HL-60 (cell line): ENCODE results near the gene PTBP3.
"Not testable (repeated sequence)": the region's sequence is repeated elsewhere in the genome, so short reads cannot be mapped to it uniquely, and the experiment has no call there.

Experiments used
- DNase-seq, 2 experiments: peaks; one replicate each; pipeline ENCODE4 v3.0.0-alpha.2; 2010 to 2020; ENCODE audit warnings: low read depth in 1 of 2, low spot score in 1 of 2
- H3K27ac ChIP-seq: fragments of 250-450 bp; sonication (Bioruptor Pico); replicated peaks from 2 replicates; pipeline ENCODE4 v1.5.1; 2020; ENCODE audit warnings: mild to moderate bottlenecking, moderate library complexity
- H3K27me3 ChIP-seq: fragments of 250-450 bp; sonication (Bioruptor Pico); 2 replicates; pipeline ENCODE4 v1.5.1; 2021; ENCODE audit warnings: mild to moderate bottlenecking, moderate library complexity; ENCODE audit not compliant: insufficient read depth, poor library complexity, severe bottlenecking
- H3K4me3 ChIP-seq: replicated peaks from 2 replicates; pipeline ENCODE4 v1.5.1; 2011; ENCODE audit warnings: mild to moderate bottlenecking, control low read depth, low read length; ENCODE audit not compliant: insufficient read depth
- CTCF ChIP-seq: IDR thresholded peaks from one replicate; pipeline ENCODE4 v1.5.1; 2011; ENCODE audit warnings: low read length, control low read depth, inconsistent platforms; ENCODE audit not compliant: insufficient read depth
- GABPA ChIP-seq: IDR thresholded peaks from 2 replicates; pipeline ENCODE4 v1.6.1; 2012; ENCODE audit warnings: low read depth
- POLR2AphosphoS5 ChIP-seq: IDR thresholded peaks from 2 replicates; pipeline ENCODE4 v1.6.1; 2012; ENCODE audit warnings: low read depth
- REST ChIP-seq: IDR thresholded peaks from 2 replicates; pipeline ENCODE4 v1.6.1; 2012; ENCODE audit warnings: low read depth; ENCODE audit not compliant: insufficient replicate concordance
- SPI1 ChIP-seq: IDR thresholded peaks from 2 replicates; pipeline ENCODE4 v1.6.1; 2012; ENCODE audit warnings: low read depth, mild to moderate bottlenecking, borderline replicate concordance

PTBP3 gene

GRCh38 chr9:112283582-112284253 is 49.7 kb downstream of the PTBP3 start:
- Histone ChIP-seq H3K27ac (no peak overlapping the region), H3K4me3 (no peak overlapping the region), H3K27me3 (no peaks in the 10 kb centered on the region)
- no peak for DNase-seq
- TF ChIP-seq POLR2AphosphoS5 (no peak), CTCF (no peak), GABPA (no peak), SPI1 (no peak), REST (no peak)

GRCh38 chr9:112282841-112283240 is 50.6 kb downstream of the PTBP3 start:
- not testable (repeated sequence) for H3K4me3 ChIP-seq

GRCh38 chr9:112280904-112281303 is 52.5 kb downstream of the PTBP3 start:
- Histone ChIP-seq H3K27me3 (no peaks in the 10 kb centered on the region), H3K27ac (no peak overlapping the region), H3K4me3 (no peak overlapping the region)
- DNase-seq = no peak
- TF ChIP-seq REST = no peak
- TF ChIP-seq SPI1 = no peak
- TF ChIP-seq POLR2AphosphoS5 = no peak
- TF ChIP-seq GABPA = no peak
- no peak for TF ChIP-seq CTCF

More at GRCh38 chr9:112282841-112283240, 50.6 kb downstream of the PTBP3 start:
- DNase-seq = peak in 1 of 2 experiments; percentile 10
- H3K27ac ChIP-seq, H3K27me3 ChIP-seq: not testable (repeated sequence)

GRCh38 chr9:112279501-112279900 is 53.9 kb downstream of the PTBP3 start:
- DNase-seq = no peak
- H3K4me3 ChIP-seq = no peak overlapping the region
- no peaks in the 10 kb centered on the region for H3K27me3 ChIP-seq
- H3K27ac ChIP-seq = no peak overlapping the region
- TF ChIP-seq SPI1 = no peak
- no peak for TF ChIP-seq GABPA
- TF ChIP-seq CTCF = no peak
- no peak for TF ChIP-seq POLR2AphosphoS5
- no peak for TF ChIP-seq REST
